Activated CD4-positive, alpha-beta T cell treated with anti-CD3 and anti-CD28 coated beads, Interleukin-2, amount 50 U/mL, for 48 hours (primary cell): ENCODE data around the gene PPIL4.
A peak's percentile ranks its signal among the peaks of the same experiment; 100 is the strongest.
"Not testable (repeated sequence)": the region's sequence is repeated elsewhere in the genome, so short reads cannot be mapped to it uniquely, and the experiment has no call there.

Experiments
- DNase-seq, 2 experiments: peaks; one replicate each; pipeline ENCODE4 v3.0.0-alpha.2; 2020

Gene PPIL4

DNA sequence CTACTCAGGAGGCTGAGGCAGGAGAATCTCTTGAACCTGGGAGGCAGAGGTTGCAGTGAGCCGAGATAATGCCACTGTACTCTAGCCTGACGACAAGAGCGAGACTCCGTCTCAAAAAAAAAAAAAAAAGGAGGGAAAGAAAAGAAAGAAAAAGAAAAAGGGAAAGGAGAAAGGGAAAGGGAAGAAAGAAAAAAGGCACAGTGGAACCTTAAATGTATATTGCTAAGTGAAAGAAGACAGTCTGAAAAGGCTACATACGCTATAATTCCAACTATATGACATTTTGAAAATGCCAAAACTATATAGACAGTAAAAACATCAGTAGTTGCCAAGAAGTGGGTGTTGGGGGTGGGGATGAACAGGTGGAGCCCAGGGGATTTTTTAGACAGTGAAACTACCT, 16.2 kb downstream of the PPIL4 start:
- DNase-seq: no peak

DNA sequence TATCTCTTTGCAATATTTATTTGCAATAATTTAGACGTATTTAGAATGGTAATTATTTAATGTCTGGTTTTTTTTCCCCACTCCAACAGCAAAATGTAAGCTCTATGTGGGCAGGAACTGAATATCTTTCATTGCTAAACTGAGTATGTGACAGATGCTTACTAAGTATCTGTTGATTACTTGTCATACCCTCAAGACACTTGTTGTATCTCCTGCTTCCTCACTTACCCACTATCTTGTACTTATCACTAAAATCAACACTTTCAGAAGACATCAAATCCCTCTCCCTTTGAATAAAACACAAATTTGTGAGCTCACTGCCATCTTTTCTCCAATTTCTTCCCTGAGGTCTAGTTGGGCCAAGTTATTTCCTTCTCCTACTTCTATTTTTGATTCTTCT, 30.3 kb downstream of the PPIL4 start:
- DNase-seq: no peak

DNA sequence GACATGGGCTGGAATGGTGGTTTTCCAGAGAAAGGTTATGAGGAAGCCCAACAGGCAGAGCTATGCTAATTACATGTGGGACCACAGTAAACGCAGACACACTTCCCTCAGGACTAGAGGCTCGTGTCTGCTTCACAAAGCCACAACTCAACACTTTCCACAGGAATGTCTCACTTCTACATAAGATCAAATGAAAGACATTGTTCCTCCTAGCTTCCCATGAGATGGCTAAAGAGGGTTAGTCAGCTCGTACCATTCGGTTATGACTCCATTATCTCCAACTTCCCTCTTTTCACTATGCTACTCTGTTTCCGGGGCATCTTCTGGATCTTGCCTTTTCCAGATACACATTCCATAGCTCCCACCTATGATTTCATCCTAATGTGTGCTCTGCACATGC, 31.9 kb downstream of the PPIL4 start:
- no peak for DNase-seq

DNA sequence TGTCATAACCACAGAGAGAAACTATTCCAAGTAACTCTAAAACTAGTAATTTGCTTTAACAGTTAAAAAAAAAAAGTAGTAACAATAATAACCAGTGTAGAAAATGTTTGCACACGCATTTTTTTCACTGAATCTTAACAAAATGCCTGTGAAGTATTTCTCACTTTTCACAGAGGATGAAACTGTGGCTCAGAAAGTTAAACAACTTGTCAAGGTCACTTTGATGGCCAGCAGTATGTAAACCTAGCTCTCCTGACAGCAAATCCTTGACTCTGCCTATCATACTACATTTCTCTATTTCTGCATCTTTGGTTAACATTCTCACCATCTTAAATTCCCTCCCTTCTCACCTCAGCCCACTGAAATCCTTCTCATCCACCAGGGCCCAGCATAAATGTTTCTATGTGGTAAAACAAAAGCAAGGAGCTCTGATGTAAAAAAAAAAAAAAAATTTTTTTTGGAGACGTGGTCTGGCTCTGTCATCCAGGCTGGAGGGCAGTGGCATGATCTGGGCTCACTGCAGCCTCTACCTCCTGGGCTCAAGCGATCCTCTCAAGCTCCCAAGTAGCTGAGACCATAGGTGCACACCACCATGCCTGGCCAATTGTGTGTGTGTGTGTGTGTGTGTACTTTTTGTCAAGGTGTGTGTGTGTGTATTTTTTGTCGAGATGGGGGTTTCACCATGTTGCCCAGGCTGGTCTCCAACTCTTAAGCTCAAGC, 34.9 kb downstream of the PPIL4 start:
- DNase-seq: no peak

DNA sequence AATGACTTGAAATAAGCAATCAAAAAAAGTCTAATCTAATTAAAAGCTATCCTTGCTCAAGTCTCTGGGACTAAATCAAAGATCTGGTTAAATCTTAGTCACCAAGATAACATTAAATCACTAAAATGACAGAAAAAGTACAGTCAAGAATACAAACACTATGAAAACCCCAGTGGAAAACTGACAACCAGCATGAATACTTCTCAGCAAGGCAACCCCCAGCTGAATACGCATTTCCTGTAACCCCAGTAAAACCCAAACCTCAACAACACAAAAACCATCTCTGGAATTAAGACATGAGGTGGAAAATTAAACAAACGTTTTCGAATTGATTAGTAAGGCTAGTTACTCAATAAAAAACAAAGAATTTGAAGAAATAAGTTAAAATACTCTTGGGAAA, 37.4 kb downstream of the PPIL4 start:
- no peak for DNase-seq

DNA sequence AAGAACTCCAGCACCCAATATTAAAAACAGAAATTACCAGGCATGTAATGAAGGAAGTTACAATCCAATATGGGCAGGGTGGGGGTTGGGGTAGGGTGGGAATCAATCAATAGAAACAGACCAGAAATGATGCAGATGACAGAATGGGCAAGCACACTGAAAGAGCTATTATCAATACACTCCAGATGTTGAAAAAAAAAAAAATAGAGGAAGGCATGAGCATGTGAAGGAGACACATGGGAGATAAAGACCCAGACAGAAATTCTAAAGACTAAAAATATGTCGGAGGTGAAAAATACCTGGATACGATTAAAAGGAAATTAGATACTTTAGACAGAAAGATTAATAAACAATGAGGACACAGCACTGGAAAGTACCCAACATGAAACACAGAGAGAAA, 42.0 kb downstream of the PPIL4 start:
- no peak for DNase-seq

DNA sequence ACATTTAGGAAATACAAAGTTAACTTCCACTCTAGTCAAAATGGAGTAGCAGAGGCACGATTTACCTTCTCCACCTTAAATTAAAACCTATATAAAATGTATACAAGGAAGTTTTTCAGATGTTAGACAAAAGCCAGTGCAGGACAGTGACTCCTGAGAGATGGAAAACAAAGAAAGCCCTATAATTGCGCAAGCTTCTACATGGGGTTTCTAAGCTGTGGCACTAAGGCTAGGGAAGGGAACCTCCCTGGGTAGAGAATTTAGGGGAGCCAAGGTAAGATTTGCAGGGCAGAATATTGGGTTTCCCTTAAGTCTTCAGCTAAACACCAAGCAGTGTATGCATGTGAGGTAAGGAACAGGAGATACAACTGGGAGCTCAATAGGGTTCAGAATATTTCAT, 42.6 kb downstream of the PPIL4 start:
- no peak for DNase-seq

DNA sequence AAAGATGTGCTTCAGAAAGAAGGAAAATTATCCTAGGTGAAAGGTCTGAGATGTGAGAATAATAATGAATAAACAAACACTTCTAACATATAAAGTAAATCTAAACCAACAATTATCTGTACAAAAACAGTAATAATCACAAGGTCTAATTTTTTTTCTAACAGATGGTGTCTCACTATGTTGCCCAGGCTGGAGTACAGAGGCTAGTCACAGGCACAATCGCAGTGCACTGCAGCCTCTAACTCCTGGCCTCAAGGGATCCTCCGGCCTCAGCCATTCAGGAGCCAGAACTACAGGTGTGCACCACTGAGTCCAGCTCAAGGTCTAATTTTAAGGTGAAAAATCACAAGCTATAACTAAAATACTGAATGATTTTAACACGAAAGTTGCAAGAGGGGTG, 44.1 kb downstream of the PPIL4 start:
- no peak for DNase-seq

DNA sequence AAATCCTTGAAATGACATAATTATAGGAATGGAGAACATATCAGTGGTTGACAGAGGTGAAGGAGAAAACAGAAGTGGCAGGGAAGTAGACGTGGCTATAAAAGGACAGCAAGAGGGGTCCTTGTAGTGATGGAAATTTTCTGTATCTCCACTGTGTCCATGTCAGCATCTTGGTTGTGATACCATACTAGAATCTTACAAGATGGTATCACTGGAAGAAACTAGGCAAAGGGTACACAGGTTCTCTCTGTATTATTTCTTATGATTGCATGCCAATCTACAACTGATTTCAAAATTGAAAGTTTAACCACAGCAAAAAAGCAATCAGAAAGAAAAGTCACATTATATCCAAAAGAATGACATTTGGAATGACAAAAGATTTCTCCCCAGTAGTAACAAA, 44.6 kb downstream of the PPIL4 start:
- no peak for DNase-seq

DNA sequence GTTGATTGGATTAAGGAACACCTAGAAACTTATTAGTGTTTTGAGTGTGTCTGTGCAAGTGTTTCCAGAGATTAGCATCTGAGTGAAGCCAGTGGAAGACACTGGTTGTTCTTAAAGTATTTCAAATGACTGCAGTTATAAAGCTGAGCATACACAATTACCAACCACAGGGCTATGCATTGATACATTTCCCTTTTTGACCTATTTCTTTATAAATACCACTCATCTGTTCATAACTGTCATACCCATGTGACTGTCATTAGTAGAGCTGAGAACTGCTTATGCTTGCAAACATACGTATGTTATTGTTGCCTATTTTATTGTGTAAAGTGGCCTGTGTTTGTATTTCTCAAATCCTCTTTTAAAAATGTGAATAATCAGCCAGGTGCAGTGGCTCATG, 45.7 kb downstream of the PPIL4 start:
- no peak for DNase-seq

DNA sequence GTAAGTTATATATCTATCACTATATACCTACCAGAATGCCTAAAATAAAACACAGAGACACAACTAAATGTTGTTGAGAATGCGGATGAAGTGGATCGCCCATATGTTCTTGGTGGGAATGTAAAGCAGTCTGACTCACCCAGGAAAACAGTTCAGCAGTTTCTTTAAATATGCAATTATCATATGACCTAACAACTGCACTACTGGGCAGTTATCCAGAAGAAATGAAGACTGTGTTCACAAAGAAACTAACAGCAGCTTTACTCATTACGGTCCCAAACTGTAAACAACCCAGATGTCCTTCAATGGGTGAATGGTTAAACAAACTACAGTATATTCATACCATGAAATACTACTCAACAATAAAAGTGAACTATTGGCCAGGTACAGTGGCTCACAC, 46.8 kb downstream of the PPIL4 start:
- no peak for DNase-seq

DNA sequence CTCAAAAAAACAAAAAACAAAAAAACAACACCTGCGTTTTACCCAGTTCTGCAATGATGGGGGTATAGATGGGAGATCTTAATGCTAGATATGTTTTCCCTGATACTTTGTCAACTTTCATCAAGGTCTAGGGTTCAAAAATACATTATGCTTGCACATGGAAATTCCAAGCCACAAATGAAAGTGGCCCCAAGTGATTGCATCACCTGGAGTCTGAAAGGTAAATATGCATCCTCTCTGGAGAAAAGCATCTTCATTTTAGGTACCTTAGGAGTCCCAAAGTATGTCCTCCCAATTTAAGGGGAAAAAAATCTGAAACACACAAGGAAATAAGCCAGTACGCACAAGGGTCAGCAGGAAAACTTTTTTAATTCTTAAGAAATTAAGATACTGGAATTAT, 48.5 kb downstream of the PPIL4 start:
- DNase-seq: no peak

DNA sequence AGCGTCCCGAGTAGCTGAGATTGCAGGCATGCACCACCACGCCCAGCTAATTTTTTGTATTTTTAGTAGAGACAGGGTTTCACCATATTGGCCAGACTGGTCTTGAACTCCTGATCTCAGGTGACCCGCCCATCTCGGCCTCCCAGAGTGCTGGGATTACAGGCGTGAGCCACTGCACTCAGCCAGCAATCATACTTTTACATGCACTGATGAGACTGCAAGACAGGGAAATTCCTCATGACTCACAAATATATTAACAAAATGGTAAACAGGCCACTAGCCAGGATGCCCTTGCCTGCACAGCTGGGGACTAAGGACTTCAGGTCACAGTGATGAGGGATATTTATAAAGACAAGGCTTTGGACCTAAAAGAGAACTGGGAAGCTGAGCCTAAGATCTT, 49.2 kb downstream of the PPIL4 start:
- DNase-seq: not testable (repeated sequence)

DNA sequence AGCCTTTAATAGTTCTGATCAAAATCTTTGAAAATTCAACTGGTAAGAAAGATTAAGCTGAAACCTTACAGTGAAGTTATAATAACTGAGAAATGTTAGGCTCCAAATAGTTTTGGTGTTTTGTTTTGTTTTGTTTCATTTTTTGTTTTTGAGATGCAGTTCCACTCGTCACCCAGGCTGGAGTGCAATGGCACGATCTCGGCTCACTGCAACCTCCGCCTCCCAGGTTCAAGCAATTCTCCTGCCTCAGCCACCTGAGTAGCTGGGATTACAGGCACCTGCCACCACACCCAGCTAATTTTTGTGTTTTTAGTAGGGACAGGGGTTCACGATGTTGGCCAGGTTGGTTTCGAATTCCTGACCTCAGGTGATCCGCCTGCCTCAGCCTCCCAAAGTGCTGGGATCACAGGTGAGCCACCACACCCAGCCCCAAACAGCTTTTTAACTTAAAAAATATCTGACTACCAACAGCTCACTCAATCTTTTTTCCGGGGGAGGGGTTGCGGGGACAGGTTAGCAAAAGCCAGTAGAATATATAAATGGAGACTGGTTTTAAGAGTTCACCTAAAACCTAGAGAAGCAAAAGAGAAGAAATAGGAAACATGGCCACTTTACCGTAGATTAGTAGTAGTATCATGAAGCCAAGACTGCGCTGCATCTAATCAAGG, 50.4 kb downstream of the PPIL4 start:
- not testable (repeated sequence) for DNase-seq

DNA sequence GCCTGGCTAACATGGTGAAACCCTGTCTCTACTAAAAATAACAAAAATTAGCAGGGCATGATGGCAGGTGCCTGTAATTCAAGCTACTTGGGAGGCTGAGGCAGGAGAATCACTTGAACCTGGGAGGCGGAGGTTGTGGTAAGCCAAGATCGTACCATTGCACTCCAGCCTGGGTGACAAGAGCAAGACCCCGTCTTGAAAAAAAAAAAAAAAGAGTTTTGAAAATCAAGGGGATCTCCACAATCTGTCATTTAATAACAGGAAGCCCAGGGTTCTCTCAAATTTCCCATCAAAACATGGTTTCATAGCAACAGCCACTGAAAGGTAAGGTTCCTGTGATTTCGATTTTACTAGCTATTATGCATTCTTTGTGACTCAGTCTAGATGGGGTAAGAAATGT, 51.0 kb downstream of the PPIL4 start:
- peak; percentile 49 to 65 for DNase-seq

DNA sequence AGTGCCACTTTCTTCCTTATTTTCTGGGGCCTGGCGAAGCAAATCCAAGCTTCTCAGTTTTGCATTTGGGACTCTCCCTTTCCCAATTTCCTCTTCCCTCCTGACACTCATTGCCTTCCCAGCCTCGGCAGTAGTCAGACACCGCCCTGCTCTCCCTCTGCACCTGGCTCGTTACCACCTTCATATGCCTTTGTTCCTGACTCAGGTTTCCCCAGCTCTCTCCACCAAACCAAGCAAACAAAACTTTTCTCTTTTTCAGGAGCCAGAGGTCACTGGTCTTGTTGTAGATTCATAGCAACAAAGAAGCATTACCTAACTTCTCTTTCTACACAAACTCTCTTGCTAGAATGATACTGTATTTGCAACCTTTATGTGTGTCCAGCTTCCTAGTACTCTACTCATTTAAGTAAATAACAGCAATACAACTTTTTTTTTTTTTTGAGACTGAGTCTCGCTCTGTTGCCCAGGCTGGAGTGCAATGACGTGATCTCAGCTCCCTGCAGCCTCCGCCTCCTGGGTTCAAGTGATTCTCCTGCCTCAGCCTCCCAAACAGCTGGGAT, 52.0 kb downstream of the PPIL4 start:
- DNase-seq: no peak

DNA sequence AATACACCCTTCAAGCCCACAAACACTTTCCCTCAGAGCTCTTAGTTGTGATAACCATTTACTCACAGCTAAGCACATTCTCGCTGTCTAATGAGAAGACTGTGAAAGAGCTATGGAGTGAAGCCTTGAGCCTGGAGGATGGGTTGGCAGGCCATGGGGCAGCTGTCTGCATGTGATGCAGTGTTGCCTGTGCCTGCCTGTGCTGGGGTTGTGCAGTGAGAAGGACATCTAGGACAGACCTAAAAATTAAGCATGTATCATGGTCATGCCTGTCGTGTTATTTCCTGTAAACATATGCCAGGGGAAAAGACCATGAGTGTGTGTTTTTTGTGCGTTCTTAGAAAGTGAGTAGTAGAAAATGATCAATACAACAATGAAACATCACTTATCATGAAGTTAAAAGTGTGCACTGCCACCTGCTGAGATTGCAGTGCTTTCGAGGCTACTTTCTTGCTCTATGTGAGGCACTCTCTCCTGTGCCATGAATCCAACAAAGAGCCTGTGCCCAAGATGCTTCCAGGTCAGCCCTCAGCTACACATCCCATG, 53.0 kb downstream of the PPIL4 start:
- DNase-seq: no peak

DNA sequence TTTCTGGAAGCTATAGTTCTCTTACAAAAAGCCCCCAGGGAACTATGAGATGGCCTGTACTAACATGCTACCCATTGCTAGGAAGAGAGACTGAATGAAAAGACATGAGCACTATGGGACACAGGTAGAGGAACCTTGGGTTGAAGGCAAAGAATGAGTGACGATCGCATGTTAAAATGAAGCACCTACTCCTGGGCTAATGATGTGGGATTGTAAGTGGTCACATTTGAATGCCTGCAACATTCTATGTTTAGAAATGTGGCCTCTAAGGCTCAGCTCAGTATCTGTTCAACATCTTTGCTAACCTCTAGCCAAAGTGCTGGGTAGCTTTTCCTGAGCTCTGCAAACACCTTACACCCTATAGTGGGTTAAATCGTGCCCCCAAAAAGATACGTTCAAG, 55.9 kb downstream of the PPIL4 start:
- no peak for DNase-seq

DNA sequence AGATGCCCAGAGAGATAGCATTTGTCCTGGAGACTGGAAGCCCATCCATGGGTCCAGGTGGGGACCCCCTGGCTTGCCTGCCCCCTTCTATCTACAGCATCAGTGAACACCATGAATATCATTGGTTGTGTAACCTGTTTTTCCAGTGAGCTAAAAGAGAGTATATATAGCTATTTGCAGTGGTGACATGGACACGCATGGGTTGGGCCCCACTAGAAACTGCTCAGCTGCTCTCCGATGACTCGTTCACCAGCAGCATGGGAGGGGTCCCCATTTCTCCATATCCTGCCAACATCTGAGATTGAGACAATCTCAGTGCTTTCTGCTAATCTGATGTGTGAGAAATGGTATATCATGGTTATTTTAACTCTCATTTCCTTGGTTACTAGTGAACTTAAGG, 57.0 kb downstream of the PPIL4 start:
- DNase-seq: no peak

DNA sequence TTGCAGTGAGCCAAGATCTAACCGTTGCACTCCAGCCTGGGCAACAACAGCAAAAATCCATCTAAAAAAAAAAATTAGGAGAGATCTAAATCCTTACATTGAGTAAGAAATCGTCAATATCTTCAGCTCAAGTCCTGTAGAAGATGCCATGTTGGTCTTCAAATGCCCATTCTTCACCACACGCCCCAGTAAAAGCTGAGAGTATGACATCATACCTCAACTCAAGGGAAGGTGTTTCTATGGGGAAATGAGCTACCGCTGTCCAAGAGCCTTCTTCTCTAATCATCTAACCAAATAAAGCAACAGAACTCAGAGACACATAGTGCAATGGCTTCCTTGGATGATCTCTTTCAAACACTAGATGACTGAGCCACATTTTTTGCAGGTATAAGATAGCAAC, 58.5 kb downstream of the PPIL4 start:
- DNase-seq: no peak

DNA sequence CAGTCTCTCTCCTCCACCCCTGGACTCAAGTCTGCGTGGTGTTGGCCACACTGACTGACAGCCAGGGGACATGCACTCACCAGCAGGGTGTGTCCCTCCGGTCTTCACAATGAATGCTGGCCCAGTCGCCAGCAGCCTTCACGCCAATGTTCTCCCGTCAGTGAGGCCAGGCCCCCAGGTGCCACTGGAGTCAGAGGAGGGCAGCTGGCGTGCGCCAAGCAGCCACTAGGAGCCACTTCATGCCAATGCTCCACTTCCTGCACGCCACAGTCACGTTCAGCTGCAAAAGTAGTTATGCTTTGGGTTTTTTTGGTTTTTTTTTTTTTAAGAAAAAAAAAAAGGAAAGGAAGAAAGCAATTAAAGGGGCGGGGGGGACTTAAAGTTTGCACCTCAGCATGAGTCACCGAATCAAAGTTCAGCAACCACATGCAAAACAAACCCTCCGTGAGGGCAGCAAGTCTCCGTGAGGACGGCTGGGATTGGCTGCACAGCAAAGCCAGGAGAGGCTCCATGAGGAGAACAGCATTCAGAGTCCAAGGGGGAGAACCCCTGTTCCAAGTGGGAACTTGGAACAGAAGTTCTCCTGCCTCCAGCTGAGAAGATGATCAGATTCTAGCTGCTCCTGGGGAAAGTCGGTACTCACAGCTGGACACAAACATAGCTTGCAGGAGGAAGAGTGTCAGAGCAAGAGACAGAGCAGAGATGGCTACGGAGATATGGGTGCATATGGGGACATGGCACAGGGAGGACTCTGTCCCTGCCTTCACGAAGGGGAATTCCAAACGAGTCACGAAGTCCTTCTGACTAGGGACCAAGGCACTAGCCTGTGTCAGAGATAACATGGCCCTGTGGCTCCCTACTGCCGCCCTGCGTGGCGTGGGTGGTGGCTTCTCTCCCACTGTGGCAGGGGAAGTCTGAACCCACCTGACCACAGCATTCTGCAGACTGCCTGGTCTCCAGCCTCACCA, 60.8 kb downstream of the PPIL4 start, which contains the start of gene ZC3H12D:
Gene ZC3H12D (minus strand): TSS at position 282 of the 968 bp plus-strand sequence. CDS start 10,471 bp downstream, outside the sequence.
- peak; percentile 78 to 85 for DNase-seq

DNA sequence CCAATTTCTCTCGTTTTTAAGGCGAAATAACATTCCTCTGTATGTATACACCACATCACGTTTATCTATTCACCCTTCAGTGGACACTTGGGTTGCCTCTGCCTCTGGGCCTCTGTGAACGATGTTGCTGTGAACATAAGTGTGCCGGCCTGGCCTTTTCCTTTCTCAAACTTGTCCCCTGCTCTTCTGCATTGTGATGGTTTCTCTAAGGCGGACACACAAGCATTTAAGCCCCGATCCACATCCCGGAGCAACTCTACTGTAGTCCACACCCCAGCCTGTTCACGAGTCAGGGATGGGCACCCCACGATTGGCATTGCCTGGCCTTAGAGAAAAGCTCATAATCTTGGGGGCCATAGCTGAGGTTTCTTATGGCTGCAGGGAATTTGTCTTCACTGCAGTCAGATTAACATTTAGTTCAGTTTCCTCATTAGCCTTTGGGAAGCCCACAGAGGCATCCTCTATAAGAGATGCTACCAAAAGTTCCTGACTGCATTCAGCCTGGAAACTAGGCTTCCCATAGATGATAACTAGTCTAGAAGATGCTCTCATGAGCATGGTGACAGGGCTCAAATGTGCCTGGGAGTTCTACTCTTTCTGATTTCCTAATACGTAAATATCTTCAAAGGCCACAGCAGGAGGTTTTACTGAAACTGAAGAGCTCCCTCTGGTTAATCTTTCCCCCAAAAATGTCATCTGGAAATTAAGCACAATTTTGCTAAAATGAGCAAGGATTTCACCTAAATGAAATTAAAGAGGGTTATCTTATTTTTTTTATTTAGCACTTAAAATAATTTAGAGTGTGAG, 61.8 kb downstream of the PPIL4 start:
- no peak for DNase-seq
